HG03571 (cell line): ENCODE measurements around the gene LGALS13.
"Not testable (repeated sequence)": the region's sequence is repeated elsewhere in the genome, so short reads cannot be mapped to it uniquely, and the experiment has no call there.

ENCODE experiments used
- ATAC-seq: cut with Tn5 transposase; IDR thresholded peaks from one replicate; pipeline ENCODE4 v1.9.1; 2021; ENCODE audit not compliant: unreplicated experiment

LGALS13 gene

GRCh38 chr19:39613597-39613996 lies 11.3 kb downstream of the LGALS13 start:
- no peak for ATAC-seq

DNA sequence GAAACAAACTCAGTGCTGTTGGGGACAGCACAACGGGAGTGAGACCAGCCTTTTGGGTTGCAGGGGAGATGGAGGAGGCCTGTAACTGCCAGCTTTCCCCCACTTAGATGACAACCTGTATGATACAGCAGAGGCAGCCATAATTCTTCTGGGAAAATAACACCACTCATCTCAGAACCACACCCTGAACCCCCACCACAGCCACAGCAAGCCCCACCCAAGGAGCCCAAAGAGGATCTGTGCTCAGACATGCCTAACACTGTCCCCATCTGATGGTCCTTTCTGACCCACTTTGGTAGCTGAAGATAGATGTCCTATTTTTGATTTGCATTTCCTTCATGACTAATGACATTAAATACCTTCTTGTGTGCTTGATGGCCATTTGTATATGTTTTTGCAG lies 15.4 kb downstream of the LGALS13 start:
- ATAC-seq, result no peak

GRCh38 chr19:39623946-39624345 lies 21.6 kb downstream of the LGALS13 start:
- no peak for ATAC-seq

DNA sequence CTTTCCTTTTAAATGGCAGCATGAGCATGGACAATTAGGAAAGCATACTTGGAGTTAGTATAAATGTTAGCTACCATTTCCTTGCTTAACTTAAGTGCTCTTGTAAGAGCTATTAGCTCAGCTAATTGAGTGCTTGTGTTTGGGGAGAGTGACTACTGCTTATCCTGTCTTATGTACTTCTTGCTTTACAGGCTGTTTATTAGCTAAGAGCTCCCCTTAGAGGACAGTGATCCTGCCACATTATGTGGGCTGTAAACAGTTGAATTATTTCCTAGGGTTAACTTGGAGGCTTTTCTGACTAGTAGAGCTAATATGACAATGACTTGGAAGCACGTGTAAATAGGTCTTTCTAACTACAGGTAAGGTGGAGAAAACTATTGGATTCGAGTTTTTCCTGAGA lies 25.3 kb downstream of the LGALS13 start:
- ATAC-seq, result not testable (repeated sequence)

DNA sequence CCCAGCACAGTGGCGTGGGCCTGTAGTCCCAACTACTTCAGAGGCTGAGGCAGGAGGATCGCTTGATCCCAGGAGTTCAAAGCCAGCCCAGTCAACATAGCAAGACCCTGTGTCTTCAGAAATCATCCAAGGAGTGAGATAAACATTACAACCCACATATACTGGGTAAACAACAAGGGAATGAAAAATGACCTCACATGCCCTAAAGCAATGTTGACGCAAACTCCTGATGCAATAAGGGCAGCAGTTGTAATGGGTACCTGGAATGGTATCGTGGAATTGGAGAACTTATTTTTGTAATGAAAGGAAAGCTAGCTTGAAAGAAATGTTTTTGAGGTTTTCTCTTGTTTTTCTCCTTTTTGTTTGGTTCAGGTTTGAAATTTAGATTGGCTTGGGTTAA lies 28.9 kb downstream of the LGALS13 start:
- ATAC-seq, result no peak

GRCh38 chr19:39631626-39632025 lies 29.3 kb downstream of the LGALS13 start:
- ATAC-seq, result no peak

- ATAC-seq, result no peak
Observed at GRCh38 chr19:39637891-39638290, 35.6 kb downstream of the LGALS13 start.

GRCh38 chr19:39641773-39642172 lies 39.4 kb downstream of the LGALS13 start:
- ATAC-seq, result no peak

DNA sequence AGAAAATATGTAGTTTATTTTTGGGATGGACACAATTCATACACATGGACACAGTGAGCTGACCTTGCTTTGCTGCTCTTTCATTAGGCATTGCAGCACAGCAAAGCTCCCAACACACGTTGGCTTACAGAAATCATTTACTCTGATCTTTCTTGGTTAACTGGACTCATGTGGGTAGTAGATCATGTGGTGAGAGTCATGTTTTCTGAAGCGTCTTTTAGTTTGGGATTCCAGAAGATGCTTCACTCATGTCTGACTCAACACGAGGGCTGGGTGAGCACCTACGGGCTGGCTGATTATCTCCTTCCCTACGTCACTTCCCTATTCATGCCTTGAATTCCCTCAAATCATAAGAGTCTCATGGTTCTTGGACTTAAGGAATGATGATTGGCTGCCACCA lies 41.3 kb downstream of the LGALS13 start:
- ATAC-seq, result no peak

GRCh38 chr19:39645800-39646411 lies 43.6 kb downstream of the LGALS13 start:
- ATAC-seq, result no peak

DNA sequence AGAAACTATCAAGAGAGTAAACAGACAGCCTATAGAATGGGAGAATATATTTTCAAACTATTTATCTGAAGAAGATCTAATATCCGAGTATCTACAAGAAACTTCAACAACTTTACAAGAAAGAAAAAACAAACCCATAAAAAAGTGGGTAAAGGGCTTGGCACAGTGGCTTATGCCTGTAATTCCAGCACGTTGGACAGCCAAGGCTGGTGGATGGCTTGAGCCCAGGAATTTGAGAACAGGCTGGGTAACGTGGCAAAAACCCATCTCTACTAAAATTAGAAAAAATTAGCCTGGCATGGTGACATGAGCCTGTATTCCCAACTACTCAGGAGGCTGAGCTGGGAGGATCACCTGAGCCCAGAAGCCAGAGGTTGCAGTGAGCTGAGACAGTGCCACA lies 45.6 kb downstream of the LGALS13 start:
- ATAC-seq, result no peak

DNA sequence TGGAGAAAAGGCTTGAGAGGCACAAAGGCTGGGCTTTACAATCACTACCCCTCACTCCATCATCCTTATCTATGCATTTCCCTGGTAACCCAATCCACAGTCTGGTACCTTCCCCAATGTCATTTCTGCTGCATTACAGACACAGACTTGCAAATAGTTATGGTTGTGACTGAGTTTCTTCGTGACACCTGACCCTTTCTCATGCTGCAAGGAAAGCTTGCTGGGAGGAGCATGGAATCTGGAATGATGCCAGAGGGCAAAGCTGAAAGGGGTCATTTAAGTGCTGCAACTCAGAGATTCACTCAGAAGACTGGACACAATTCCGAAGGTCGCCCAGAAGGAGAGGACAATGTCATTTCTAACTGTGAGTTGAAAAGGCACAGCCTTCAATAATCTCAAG lies 53.3 kb downstream of the LGALS13 start, which contains the start of gene LGALS16:
Gene LGALS16, plus strand, starts transcription at position 301 of the 400 bp plus-strand sequence. Its CDS starts 49 bp downstream, at position 350.
- ATAC-seq, result no peak
